Amniotic epithelial cell (primary cell): Measurements from ENCODE around the gene SNHG17.
"Not testable (repeated sequence)": the region's sequence is repeated elsewhere in the genome, so short reads cannot be mapped to it uniquely, and the experiment has no call there.

Source experiments
- DNase-seq: peaks from one replicate; pipeline ENCODE4 v3.0.0-alpha.2; 2010; ENCODE audit warnings: low read depth

Gene SNHG17

GRCh38 chr20:38434770-38435554, at the start of gene SNHG17:
Gene SNHG17 (minus strand): TSS chr20:38435328.
- DNase-seq: peak; percentile 92

- no peak for DNase-seq
Observed at GRCh38 chr20:38479596-38479995, 44.5 kb upstream of the SNHG17 start.

- DNase-seq: no peak
Observed at GRCh38 chr20:38477747-38478146, 42.6 kb upstream of the SNHG17 start.

- peak; percentile 12 for DNase-seq
Observed at GRCh38 chr20:38473367-38473795, 38.3 kb upstream of the SNHG17 start.

GRCh38 chr20:38472513-38473366, 37.6 kb upstream of the SNHG17 start, which contains the start of gene RALGAPB:
Gene RALGAPB (plus strand): TSS chr20:38472843. CDS start chr20:38488433, 15,590 bp downstream.
- peak; percentile 94 for DNase-seq

- no peak for DNase-seq
Observed at GRCh38 chr20:38471987-38472512, 36.9 kb upstream of the SNHG17 start.

GRCh38 chr20:38471245-38471644, 36.1 kb upstream of the SNHG17 start:
- DNase-seq: no peak

GRCh38 chr20:38466983-38467382, 31.9 kb upstream of the SNHG17 start:
- no peak for DNase-seq

GRCh38 chr20:38466171-38466570, 31.0 kb upstream of the SNHG17 start:
- DNase-seq: no peak

GRCh38 chr20:38461569-38461968, 26.4 kb upstream of the SNHG17 start:
- not testable (repeated sequence) for DNase-seq

- not testable (repeated sequence) for DNase-seq
Observed at GRCh38 chr20:38461167-38461566, 26.0 kb upstream of the SNHG17 start.

GRCh38 chr20:38460631-38461030, 25.5 kb upstream of the SNHG17 start:
- not testable (repeated sequence) for DNase-seq

GRCh38 chr20:38460040-38460623, 25.0 kb upstream of the SNHG17 start:
- peak; percentile 84 for DNase-seq

- DNase-seq: no peak
Observed at GRCh38 chr20:38458314-38458713, 23.2 kb upstream of the SNHG17 start.

GRCh38 chr20:38454556-38455473, 19.7 kb upstream of the SNHG17 start:
- DNase-seq: no peak

GRCh38 chr20:38453941-38454340, 18.8 kb upstream of the SNHG17 start:
- DNase-seq: no peak

- DNase-seq: peak; percentile 57
Observed at GRCh38 chr20:38452880-38453624, 17.9 kb upstream of the SNHG17 start.

- no peak for DNase-seq
Observed at GRCh38 chr20:38450412-38450975, 15.4 kb upstream of the SNHG17 start.

- no peak for DNase-seq
Observed at GRCh38 chr20:38449046-38449445, 13.9 kb upstream of the SNHG17 start.
